GM19395 (cell line): ENCODE measurements around the gene S100A7A.
"Not testable (repeated sequence)": the region's sequence is repeated elsewhere in the genome, so short reads cannot be mapped to it uniquely, and the experiment has no call there.

Experiments
- ATAC-seq: cut with Tn5 transposase; IDR thresholded peaks from one replicate; pipeline ENCODE4 v1.9.1; 2021; ENCODE audit warnings: mild to moderate bottlenecking, moderate library complexity; ENCODE audit not compliant: unreplicated experiment

The S100A7A gene

DNA sequence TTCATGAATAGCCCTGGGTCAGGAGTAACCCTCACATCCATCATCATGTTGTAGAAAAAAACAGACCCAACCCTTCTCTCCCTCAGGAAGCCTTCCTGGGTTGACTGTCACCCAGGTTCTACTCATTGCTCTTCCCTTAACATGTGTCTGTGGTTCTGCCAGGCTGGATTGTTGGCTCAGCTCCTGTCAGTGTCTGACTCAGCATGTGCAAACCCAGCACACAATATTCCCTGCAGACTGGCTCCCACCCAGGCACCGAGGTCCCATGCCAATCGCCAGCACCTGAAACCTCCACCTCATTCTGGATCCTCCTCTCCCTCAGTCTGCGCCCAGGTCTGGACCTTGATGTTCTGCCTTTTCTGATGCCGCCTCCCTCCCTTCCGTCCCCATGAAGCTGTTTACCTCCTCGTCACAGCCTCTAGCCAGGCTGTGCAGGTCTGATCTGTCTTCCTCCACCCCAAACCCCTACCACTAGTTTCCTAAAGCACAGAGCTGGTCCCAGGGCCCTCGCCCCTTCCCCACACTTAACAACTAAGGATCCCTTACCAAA, 21.1 kb upstream of the S100A7A start:
- no peak for ATAC-seq

DNA sequence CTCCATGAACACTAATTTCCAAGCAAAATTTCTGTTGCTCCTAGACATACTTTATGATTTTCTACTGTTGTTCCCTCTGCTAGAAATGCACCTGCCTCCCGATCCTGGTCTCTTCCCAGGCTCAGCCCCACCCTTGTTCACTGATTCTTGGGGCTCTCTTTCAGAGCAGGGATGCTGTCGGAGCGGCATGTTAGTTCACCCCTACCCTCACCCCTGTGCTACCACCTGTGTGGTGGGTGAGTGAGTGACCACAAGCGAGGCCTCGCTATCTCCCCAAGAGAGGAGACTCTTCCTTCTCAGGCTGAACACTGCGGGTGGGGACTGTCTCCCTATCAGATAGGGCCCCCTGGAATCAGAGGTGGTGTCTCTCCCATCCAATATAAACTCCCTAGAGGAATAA, 20.5 kb upstream of the S100A7A start:
- ATAC-seq = no peak

DNA sequence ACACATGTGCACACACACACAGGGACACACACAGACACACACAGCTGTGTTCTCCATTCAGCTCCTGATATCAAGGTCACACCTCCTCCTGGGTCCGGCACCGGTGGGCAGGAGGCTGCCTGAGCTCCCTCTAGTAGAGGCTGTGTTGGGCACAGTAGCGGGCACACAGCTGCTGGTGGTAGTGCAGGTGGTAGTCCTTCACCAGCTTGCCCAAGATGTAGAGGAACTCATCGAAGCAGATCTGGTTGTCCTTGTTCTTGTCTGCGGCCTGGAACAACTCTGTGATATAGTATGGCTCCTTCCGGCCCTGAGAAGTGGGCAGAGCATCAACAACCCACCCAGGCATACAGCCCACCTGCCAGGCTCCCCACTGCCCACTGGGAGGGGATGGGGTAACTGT, 19.9 kb upstream of the S100A7A start:
- ATAC-seq = no peak

DNA sequence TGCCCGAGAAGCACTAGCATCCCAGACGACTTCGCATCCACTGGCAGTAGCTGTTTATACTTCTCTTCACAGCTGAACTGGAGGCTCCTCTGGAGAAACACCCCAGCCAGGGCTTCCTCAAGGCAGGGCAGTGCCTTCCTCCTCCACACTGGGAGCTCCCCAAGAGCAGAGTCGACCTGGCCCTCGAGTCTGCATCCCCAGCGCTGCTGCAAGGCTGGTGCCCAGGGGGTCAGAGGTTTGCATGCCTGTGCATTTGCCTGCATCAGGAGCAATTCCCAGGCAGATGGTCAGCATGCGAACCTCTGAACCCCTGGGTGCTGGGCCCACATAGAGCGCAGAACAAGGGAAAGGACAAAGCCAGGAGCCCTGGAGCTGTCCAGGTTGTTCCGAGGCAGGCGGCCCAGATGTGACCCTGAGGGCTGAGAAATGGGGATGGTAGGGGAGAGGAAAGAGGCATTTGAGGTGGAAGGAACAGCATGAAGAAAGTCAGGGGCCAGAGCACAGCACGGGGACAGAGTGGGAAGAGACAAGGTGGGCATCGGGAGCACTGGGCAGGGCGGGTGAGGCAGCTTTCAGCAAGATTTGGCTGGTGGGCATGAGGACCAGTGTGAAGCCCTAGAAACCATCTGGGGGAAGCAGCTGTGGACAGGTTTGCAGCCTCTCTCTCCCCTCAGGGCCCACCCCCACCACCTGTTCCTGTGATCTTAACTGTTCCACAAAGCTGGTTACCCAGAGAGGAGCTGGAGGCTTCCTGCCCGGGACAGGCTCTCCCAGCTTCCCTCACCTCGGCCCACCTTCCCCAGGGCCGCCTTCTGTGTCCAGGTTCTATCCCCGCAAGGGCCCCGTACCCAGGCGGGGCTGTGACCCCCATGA, 19.0 kb upstream of the S100A7A start:
- ATAC-seq = no peak

DNA sequence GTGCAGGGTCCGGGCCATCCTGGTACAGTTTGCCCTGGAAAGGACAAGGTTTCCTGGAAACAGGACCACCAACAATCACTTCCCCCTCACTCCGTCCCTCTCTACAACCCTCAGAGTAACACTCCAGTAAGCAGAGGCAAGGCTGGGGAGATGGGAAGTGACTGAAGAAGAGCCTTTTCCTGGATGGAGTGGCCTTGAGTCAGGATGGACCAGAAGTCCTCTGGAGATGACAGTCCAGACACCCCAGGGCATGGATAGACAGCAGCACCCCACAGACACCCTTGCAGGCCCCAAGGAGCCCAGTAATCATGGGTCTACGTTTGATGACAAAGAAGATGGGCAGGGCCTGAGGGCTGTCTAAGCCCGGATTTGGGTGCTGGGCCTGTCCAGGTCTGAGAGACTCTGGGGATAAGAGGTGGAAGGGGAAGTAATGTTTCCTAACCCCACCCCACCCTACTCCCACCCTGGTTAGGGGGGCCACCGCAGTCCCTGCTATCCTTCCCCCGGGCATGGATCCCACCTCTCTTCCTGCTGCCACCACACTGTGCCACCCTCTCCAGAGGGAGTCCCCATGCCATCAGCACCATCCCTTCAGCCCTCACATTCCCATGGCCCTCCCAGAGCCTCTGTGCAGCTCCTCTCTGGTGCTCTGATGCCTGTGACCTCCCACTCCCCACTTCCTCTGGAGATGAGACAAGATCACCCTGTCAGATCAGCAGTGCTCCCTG, 18.2 kb upstream of the S100A7A start:
- ATAC-seq = no peak

DNA sequence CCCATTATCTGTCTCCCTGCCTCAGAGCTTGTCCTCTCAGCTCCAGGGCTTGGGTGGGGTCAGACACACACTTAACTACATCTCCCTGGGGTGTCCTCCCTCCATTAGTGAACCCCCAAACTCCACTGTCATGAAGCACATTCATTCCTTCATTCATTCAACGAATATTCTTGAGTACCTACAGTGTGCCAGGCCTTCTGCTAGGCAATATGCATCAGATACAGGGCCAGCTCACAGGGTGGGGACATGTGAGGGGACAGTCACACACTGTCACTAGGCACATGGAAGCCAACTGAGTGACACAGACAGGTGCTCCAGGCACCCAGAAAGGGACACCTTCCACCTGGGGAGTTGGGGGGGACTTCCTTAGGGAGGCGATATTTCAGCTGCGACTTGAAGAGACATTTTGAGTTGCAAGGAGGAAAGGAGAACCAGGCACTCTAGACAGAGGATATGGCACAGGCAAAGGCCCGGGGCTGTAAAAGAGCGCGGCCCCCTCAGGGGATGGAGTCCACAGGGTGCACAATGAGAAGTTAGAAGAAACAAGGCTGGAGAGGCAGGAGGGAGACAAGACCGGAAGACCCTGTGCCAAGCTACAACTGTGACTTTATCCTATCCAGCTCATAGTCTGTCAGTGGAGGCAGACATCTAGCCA, 16.8 kb upstream of the S100A7A start:
- ATAC-seq = no peak

DNA sequence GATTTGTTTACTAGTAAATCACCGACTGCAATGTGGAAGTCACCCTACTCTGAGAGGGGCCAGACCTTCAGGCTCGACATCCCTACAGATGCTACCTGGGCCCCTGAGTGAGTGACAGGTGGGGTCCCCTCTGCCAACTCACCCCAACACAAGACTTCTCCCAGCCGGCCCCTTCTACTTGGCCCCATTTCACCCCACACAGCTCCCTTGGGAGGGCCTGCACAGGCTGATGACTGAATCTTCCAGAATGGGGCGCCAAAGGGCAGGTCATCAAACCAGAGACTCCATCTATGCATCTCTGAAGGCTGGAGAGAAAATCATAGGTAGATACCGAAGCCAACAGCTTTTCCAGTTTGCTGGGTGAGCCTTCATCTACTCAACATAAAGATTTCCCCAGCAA, 16.1 kb upstream of the S100A7A start:
- ATAC-seq = no peak

DNA sequence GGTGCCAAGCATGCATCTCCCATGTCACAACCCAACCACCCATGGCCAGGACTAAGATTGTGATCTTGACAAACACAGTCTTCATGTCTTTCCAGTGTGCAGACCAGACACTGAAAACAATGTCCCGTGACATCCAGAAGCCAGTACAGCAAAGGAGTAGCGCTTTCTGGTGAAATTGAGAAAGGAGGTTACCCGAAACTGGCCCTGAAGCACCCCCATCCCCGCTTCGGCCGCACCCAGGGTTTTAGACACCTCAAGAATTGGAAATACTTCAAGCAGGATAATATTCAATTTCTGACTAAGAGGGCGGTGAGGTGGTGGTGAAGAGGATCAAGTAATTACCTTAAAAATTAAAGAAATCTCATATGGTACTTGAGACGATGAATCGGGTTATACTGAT, 14.9 kb upstream of the S100A7A start:
- ATAC-seq = no peak

DNA sequence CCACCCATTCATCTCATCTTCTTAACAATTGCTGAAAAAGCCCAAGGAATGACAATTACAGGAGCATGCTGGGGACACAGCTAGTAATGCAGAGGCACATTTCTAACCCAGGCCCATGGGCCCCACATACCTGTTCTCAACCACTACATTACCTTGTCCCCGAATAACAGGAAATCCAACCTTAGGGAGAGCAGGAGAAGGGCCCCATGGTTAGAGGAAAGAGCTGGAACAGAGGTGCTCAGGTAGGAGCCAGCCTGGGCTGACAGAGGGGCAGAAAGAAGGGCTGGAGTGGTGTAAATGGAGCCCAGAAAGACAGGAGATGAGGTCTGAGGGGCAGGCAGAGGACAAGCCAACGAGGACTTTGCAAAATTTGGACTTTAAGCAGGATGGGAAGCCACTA, 14.1 kb upstream of the S100A7A start:
- no peak for ATAC-seq

DNA sequence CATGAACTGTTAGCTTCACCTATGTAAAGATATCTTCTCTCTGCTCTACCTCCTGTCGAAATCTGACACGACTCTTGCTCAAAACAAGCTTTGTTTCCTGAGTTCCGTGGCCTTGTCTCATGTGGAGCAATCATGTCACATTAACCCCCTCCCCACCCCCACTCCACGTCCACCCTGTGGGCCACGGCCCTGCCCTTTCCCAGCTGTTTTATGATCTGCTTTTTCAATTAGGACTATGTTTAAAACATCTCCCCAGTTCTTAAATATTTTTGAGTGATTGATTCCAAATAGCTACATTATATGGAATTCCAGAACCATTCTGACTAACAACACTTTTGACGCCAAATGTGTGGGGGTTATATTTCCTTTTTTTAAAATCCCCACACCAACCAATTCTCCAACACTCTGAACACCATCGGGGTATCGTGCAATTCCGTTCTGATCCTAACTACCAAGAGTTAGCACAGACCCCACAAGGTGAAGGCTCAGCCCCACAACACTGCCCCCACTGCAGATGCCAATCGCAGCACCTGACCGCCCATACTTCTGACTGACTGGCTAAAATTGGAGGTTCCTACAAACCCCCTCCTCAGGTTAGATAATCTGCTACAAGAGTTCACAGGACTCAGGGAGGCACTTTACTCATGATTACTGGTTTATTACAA, 12.8 kb upstream of the S100A7A start:
- ATAC-seq = no peak

DNA sequence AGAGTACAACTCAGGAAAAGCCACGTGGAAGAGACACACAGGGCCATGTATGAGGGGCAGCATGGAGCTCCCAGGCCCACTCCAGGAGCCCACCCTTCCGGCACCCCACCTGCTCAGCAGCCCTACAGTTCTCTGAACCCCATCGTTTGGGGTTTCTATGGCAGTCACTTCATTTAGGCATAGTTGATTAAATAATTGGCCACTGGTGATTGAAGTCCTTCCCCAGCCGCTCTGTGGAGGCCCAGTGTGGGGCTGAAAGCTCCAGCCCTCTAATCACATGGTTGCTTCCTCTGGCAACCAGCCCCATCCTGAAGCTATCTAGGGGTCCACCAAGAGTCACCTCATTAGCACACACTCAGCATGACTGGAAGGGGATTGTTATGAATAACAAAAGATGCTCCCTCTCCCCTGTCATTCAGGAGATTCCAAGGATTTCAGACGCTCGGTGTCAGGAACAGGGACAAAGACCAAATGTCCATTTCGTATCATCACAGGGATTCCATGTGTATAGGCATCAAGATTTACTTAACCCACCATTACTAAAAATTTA, 12.2 kb upstream of the S100A7A start:
- no peak for ATAC-seq

DNA sequence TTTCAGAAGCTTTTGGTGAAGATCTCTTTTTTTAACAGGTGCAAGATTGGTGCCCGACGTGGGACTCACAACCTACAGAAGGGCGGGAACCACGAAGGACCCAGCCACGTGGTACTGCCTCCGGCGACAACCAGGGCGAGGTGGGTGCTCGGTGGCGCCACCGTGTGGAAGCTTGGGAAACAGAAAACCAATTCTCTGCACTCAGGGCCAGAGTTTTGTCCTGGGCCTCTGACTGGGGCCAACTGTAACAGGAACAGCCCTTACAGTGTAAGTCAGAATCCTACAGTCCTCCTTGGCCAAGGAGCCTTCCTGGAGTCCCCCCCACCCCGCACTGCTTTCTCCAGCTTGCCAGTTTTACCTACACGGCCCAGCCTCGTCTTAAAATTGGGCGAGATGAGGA, 11.6 kb upstream of the S100A7A start:
- no peak for ATAC-seq

DNA sequence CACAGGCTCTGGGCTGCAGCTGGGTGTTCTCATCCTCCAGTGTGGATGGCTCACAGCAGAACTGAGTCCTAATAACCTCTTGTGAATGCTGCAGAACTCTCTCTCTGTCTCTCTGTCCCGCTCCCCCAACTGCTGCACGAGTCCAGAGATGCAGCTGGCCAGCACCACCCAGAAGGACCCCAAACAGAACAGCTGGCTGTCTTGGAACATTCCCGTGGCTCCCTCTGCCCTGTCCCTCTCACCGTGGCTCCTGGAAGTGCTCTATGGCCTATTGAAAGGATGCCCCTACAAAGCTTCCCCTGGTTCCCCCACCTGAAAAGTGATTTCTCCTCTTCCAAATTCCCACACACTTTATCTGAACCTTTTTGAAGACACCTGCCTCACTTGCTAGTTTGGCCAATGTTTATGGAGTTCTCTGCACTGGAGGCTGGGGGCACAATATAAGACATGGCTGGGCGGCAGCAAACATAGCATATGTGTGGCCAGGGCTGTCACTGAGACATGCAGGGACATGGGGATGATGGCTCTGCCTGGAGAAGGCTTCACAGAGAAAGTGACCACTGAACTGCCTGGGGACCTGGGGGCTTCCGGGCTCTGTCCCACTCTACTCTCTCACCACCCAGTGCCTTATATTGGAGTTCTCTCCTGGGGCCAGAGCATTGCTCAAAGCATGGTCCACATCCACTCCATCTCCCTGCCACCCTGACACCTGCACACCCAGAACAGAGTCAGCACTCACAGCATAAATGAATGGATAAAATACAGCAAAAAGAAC, 10.3 kb upstream of the S100A7A start:
- ATAC-seq = not testable (repeated sequence)

DNA sequence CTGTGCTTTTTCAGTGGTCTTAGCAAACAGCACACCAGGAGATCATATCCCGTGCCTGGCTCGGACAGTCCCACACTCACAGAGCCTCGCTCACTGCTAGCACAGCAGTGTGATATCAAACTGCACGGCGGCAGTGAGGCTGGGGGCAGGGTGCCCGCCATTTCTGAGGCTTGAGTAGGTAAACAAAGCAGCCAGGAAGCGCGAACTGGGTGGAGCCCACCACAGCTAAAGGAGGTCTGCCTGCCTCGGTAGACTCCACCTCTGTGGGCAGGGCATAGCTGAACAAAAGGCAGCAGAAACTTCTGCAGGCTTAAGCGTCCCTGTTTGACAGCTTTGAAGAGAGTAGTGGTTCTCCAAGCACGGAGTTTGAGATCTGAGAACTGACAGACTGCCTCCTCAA, 9.0 kb upstream of the S100A7A start:
- not testable (repeated sequence) for ATAC-seq

DNA sequence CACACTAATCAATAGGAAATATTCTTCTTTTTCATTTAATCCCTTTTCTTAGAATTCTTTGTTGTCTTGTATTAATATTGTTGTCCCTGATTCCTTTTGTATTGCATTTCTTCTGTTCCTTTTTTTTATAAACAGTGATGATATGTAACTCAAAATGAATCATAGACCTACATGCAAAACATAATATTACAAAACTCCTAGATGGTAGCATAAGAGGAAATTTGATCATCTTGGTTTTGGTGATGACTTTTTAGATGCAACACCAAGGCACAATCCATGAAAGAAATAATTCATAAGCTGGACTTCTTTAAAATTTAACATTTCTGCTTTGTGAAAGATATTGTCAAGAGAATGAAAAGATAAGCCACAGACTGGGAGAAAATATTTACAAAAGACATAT, 2.4 kb upstream of the S100A7A start:
- ATAC-seq = not testable (repeated sequence)

DNA sequence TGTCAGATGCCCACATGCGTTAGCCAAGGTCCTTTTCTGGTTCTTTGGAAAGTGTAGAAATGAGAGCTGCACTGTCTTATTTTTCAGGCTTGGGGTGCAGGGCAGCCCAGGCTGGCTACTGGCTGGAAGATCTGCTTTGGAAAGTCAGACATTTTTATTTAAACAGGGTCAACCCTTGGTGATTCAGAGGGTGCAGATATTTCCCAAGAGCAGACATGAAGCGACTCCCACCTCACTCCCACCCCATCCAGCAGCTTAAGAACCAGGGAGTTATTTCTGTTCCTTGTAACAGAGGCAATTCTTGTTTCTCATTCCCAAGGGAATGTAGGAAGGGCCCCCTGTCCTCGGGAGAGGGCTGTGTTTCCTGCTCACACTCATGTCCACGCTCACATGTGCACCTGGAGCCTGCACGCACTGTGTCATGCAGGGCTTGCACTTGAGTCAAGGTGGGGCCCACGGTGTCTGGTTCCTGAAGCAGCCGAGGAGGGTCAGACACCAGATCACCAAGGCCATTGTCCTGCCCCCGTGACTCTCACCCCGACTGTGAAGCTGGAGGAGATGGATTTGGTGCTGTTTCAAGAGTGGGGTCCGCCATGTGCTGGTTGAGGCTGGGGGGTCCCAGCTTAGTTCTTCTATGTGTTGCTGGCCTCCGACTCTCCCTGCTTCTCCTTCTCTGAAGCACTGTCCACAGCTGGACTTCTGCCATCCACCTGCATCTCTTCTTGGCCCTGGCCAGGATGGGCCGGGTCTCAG, 992 bp downstream of the S100A7A start:
- no peak for ATAC-seq

DNA sequence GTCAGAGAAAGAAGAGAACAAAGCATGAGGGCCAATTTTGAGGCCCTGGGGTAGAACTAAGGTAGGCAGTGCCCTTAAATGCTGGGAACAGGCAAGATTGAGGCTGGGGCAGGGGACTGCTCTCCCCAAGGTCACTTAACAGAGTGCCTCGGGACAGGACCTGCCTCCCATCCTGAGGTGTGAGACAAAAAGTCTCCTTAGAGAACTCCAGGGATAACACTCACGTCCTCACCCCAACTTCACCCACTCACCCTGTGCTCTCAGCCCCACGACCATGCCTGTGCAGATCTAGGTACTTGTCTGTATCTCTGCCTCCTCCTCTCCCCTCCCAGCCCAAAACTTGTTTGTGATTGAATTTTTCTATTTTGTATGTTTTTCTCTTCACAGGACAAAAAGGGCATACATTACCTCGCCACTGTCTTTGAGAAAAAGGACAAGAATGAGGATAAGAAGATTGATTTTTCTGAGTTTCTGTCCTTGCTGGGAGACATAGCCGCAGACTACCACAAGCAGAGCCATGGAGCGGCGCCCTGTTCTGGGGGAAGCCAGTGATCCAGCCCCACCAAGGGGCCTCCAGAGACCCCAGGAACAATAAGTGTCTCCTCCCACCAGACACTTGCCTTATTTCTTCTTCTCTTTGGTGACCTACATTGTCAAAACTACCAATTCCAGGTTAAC, 2.6 kb downstream of the S100A7A start:
- not testable (repeated sequence) for ATAC-seq

DNA sequence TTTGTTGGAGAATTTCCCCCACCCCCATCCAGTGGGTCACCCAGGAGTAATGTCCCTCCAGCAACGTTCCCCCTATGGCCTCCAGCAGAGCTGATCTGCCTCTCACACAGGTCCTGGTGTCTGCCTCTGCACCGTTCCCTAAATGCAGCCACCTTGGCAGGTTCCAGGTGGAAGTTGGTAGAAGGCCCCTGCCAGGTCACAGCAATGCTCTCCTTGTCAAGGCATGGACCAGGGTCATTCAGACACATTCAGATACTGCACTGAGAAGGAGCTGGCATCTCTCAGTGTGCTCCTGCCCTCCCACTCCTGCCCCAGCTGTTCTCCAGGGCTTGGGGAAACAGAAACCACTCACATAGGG, 3.1 kb downstream of the S100A7A start:
- ATAC-seq = not testable (repeated sequence)

DNA sequence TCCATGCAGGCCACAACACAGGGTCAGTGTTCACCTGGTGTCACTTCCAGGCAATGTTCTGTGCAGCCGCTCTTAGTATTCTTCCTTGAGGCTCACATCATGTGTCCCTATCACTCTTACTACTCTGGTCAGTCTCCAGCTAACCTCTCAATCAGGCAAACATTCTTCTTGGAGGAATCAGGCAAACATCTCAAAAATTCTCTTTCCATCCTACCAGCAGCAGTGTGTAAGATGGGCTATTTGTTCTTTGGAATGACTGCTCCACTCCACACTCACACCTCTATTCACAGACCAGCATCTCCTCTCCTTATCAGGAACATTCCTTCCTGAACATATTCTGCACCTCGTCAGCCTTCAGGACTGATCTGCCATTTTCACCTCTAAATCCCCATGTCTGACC, 4.0 kb downstream of the S100A7A start:
- ATAC-seq = no peak
